Fibroblast of lung (primary cell): Measurements from ENCODE around the gene TRIM32. TPM values are rescaled to one million over a fixed set of nuclear protein-coding genes. Genes with fewer than 3 reads are reported as not detected.

Source experiments
- DNase-seq, 2 donors: peaks; one replicate each; pipeline versions ENCODE4 v3.0.0 to v3.0.0-alpha.2; 2010; ENCODE audit warnings: low read depth in 2 of 2
- H2AFZ ChIP-seq: 2 replicates; pipeline ENCODE4 v1.5.1; 2012; ENCODE audit warnings: low read length, control low read depth, inconsistent platforms
- H3K27ac ChIP-seq: 2 replicates; pipeline ENCODE4 v1.5.1; 2011; ENCODE audit warnings: low read length, control low read depth; ENCODE audit not compliant: insufficient read depth
- H3K27me3 ChIP-seq: 2 replicates; pipeline ENCODE4 v1.5.1; 2011; ENCODE audit warnings: mild to moderate bottlenecking, low read length; ENCODE audit not compliant: control insufficient read depth, insufficient read depth
- H3K36me3 ChIP-seq: 2 replicates; pipeline ENCODE4 v1.5.1; 2011; ENCODE audit warnings: low read length; ENCODE audit not compliant: control insufficient read depth, insufficient read depth
- H3K4me1 ChIP-seq: 2 replicates; pipeline ENCODE4 v1.5.1; 2011; ENCODE audit warnings: low read length; ENCODE audit not compliant: control insufficient read depth, insufficient read depth; ENCODE audit errors: extremely low read depth
- H3K4me2 ChIP-seq: 2 replicates; pipeline ENCODE4 v1.5.1; 2011; ENCODE audit warnings: low read length, control low read depth; ENCODE audit not compliant: insufficient read depth; ENCODE audit errors: extremely low read depth
- H3K4me3 ChIP-seq, 4 experiments: fragments of 200-600 bp in 1 of 4; sonication (generic) in 1 of 4; replicated peaks in 1 of 4; 2 replicates each; pipeline ENCODE4 v1.5.1; 2011 to 2016; ENCODE audit warnings: low read length in 4 of 4, low read depth in 3 of 4, mild to moderate bottlenecking in 3 of 4, control low read depth in 2 of 4, inconsistent platforms in 1 of 4, mixed read lengths in 1 of 4; ENCODE audit not compliant: insufficient read depth in 1 of 4; ENCODE audit errors: control extremely low read depth in 1 of 4
- H3K79me2 ChIP-seq: 2 replicates; pipeline ENCODE4 v1.5.1; 2012; ENCODE audit warnings: mild to moderate bottlenecking, low read length, inconsistent platforms; ENCODE audit not compliant: control insufficient read depth, insufficient read depth
- H3K9ac ChIP-seq: 2 replicates; pipeline ENCODE4 v1.5.1; 2011; ENCODE audit warnings: mild to moderate bottlenecking, low read length, control low read depth; ENCODE audit not compliant: insufficient read depth
- H3K9me3 ChIP-seq: 2 replicates; pipeline ENCODE4 v1.5.1; 2012; ENCODE audit warnings: low read depth, low read length; ENCODE audit not compliant: control insufficient read depth, insufficient read depth
- H4K20me1 ChIP-seq: 2 replicates; pipeline ENCODE4 v1.5.1; 2011; ENCODE audit warnings: low read length; ENCODE audit not compliant: control insufficient read depth, insufficient read depth; ENCODE audit errors: extremely low read depth
- CTCF ChIP-seq, 2 donors: IDR thresholded peaks in 1 of 2; conservative IDR thresholded peaks in 1 of 2; 1 replicate in 1 of 2; 2 replicates in 1 of 2; pipeline ENCODE4 v1.5.1; 2011 to 2012; ENCODE audit warnings: low read length in 2 of 2, control low read depth in 1 of 2, inconsistent platforms in 1 of 2, low read depth in 1 of 2, mild to moderate bottlenecking in 1 of 2
- EZH2 ChIP-seq: IDR thresholded peaks from 2 replicates; pipeline ENCODE4 v1.5.1; 2012; ENCODE audit warnings: low read length, control low read depth, mild to moderate bottlenecking; ENCODE audit errors: missing control alignments
- polyA plus RNA-seq, 2 donors: library from polyadenylated mRNA; depleted of rRNA in 1 of 2; stranded (reverse) in 1 of 2; unstranded in 1 of 2; fragments of >200 nt; gene quantifications; 2 replicates each; pipeline ENCODE4 v1.2.1, GENCODE V29; 2011 to 2012; ENCODE audit warnings: missing spikeins in 1 of 2
- total RNA-seq: library from RNA; depleted of rRNA; stranded (reverse); fragments of >200 nt; gene quantifications from 2 replicates; pipeline ENCODE4 v1.2.1, GENCODE V29; 2014

Gene TRIM32
- total and polyA plus RNA-seq, 2 donors (not counting 1 experiment from before 2014, with no cell fraction given): 18.9 to 23.8 TPM

GRCh38 chr9:116663581-116663980 is 23.5 kb upstream of the TRIM32 start:
- Histone ChIP-seq H3K4me3 (no peak overlapping the region), H3K9ac (no peak overlapping the region), H2AFZ (no peak overlapping the region), H3K36me3 (no peaks in the 10 kb centered on the region), H3K27ac (no peak overlapping the region), H3K4me1 (no peaks in the 10 kb centered on the region), H4K20me1 (no peaks in the 10 kb centered on the region), H3K9me3 (no peaks in the 10 kb centered on the region), H3K4me2 (no peak overlapping the region), H3K27me3 (no peaks in the 10 kb centered on the region), H3K79me2 (no peaks in the 10 kb centered on the region)
- TF ChIP-seq EZH2 (no peak), CTCF (conservative IDR thresholded peaks at IDR 0.05 in 1 of 2, IDR thresholded peaks at IDR 0.05 in 1 of 2; ENCODE audit: low read depth in 1 of 2, low read length in 2 of 2) (no peak)
- no peak for DNase-seq

DNA sequence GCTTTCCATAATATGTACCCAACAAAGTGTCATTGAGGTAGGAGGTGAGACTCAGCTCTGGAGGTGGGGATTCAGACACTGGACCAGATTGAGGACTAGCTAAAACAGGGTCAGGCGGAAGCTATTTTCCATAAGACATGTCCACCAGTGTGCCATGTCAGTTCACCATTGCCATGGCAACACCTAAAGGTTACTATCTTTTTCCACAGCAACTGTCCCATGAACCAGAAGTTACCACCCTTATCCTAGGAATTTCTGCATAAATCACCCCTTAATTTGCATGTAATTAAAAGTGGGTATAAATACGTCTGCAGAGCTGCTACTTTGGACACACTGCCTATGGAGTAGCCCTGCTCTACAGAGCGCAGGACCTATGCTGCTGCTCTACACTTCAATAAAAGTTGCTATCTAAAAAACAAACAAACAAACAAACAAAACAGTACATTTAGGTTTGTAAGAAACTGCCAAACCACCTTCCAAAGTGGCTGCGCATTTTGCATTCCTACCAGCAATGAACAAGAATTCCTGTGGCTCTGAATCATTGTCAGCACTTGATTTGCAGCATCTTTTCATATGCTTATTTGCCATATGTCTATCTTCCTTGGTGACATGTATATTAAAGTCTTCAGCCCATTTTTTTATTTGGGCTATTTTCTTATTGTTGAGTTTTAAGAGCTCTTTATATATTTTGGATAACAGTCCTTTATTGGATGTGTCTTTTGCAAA is 18.0 kb upstream of the TRIM32 start:
- no peak overlapping the region for H3K4me2 ChIP-seq
- no peaks in the 10 kb centered on the region for H3K4me1 ChIP-seq
- H3K79me2 ChIP-seq: no peaks in the 10 kb centered on the region
- no peak for TF ChIP-seq EZH2
- no peak for TF ChIP-seq CTCF (conservative IDR thresholded peaks at IDR 0.05 in 1 of 2, IDR thresholded peaks at IDR 0.05 in 1 of 2; ENCODE audit: low read depth in 1 of 2, low read length in 2 of 2)
- H3K4me3 ChIP-seq: no peak overlapping the region
- H4K20me1 ChIP-seq: no peaks in the 10 kb centered on the region
- H3K27me3 ChIP-seq: no peaks in the 10 kb centered on the region
- H3K27ac ChIP-seq: no peak overlapping the region
- H3K36me3 ChIP-seq: no peaks in the 10 kb centered on the region
- no peak overlapping the region for H2AFZ ChIP-seq
- no peaks in the 10 kb centered on the region for H3K9me3 ChIP-seq
- DNase-seq: peak in 1 of 2 donors; percentile 25
- H3K9ac ChIP-seq: no peak overlapping the region

- no peak overlapping the region for H3K27ac ChIP-seq
- DNase-seq: no peak
- no peaks in the 10 kb centered on the region for H3K36me3 ChIP-seq
- no peak for TF ChIP-seq EZH2
- no peak for TF ChIP-seq CTCF (conservative IDR thresholded peaks at IDR 0.05 in 1 of 2, IDR thresholded peaks at IDR 0.05 in 1 of 2; ENCODE audit: low read depth in 1 of 2, low read length in 2 of 2)
- H3K4me1 ChIP-seq: no peaks in the 10 kb centered on the region
- no peak overlapping the region for H3K4me2 ChIP-seq
- no peak overlapping the region for H2AFZ ChIP-seq
- H4K20me1 ChIP-seq: no peaks in the 10 kb centered on the region
- H3K9me3 ChIP-seq: no peaks in the 10 kb centered on the region
- H3K79me2 ChIP-seq: no peaks in the 10 kb centered on the region
- H3K27me3 ChIP-seq: no peaks in the 10 kb centered on the region
- no peak overlapping the region for H3K9ac ChIP-seq
- no peak overlapping the region for H3K4me3 ChIP-seq
These were observed 15.5 kb upstream of the TRIM32 start for GRCh38 chr9:116671605-116672004.
